ENCODE results near the gene RHOD. TPM values are rescaled to one million over a fixed set of nuclear protein-coding genes. Genes with fewer than 3 reads are reported as not detected.

Gene RHOD
- total and polyA plus RNA-seq, 2 of the 8 experiments (the other 6 are each of a cell fraction or from before 2014, with no cell fraction given), result 12.1 to 17.6 TPM

GRCh38 chr11:67025750-67026149, 30.9 kb upstream of the RHOD start (continued):
- TF ChIP-seq CHD7 (IDR thresholded peaks at IDR 0.05; ENCODE audit: insufficient replicate concordance, low read length) (no peak), RNF2 (IDR thresholded peaks at IDR 0.05; ENCODE audit: borderline replicate concordance, low read depth, low read length, missing control alignments, poor library complexity, severe bottlenecking) (no peak), ASH2L (IDR thresholded peaks at IDR 0.05; ENCODE audit: low read length) (no peak), HDAC6 (IDR thresholded peaks at IDR 0.05; ENCODE audit: low read depth, low read length) (no peak), ATF3 (IDR thresholded peaks at IDR 0.05; ENCODE audit: insufficient read depth, low read depth, low read length) (no peak), SAP30 (IDR thresholded peaks at IDR 0.05; ENCODE audit: insufficient read depth, insufficient replicate concordance, low read length) (no peak), TAF7 (optimal IDR thresholded peaks at IDR 0.05; ENCODE audit: borderline replicate concordance, low read depth, low read length) (no peak)
- TF ChIP-seq, protein P1, sequence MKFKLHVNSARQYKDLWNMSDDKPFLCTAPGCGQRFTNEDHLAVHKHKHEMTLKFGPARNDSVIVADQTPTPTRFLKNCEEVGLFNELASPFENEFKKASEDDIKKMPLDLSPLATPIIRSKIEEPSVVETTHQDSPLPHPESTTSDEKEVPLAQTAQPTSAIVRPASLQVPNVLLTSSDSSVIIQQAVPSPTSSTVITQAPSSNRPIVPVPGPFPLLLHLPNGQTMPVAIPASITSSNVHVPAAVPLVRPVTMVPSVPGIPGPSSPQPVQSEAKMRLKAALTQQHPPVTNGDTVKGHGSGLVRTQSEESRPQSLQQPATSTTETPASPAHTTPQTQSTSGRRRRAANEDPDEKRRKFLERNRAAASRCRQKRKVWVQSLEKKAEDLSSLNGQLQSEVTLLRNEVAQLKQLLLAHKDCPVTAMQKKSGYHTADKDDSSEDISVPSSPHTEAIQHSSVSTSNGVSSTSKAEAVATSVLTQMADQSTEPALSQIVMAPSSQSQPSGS (IDR thresholded peaks at IDR 0.05; ENCODE audit: low read length), result no peak

All from H1 (cell line).